ENCODE measurements around the gene SRGAP2B. TPM values are rescaled to one million over a fixed set of nuclear protein-coding genes. Genes with fewer than 3 reads are reported as not detected.
"Not testable (repeated sequence)": the region's sequence is repeated elsewhere in the genome, so short reads cannot be mapped to it uniquely, and the experiment has no call there.

SRGAP2B gene
- total RNA-seq, 1 donor from 2014 or later: 11.3 TPM

DNA sequence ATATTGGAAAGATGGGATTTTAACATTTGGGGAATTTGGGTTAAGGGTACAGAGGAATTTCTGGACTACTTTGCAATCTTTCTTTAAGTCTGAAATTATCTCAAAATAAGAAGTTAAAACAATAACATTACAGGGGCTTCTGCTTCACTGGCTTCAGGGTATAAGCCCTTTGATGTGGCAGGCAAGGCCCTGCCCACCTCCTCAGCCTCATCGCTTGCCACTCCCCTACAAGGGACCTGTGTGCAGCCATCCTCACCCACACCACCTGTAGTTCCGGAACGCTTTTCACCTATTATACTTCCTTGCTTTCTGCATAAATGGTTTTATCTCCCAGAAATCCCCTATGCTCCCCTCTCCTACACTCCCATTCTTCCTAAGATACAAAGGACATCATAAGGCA is 159.8 kb downstream of the SRGAP2B start:
- ATAC-seq; DNase-seq (ENCODE audit: missing footprints); intact Hi-C loops (cut with DNase I): not testable (repeated sequence)

DNA sequence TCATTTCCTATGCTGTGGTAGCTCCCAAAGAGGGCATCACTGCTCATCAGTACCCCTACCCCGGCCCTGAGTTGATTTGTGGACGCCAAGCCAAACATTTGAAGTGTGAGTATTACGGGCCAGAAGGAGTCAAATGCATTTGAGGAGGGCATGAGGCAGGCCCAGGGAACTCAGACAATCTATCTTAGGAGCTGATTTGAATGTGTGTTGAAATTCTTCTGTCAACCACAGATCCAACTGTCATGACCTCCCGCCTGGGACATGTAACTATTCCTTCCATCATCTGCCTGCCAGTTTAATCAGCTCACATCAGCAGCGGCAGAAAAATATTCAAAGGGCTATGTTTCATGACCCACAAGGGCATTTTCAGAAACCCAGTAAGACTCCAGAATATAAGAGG is 162.1 kb downstream of the SRGAP2B start:
- ATAC-seq; DNase-seq (ENCODE audit: missing footprints); intact Hi-C loops (cut with DNase I): not testable (repeated sequence)

GRCh38 chr1:144932153-144932552 is 163.0 kb downstream of the SRGAP2B start:
- DNase-seq (ENCODE audit: missing footprints); intact Hi-C loops (cut with DNase I); ATAC-seq: not testable (repeated sequence)

- DNase-seq (ENCODE audit: missing footprints); intact Hi-C loops (cut with DNase I); ATAC-seq: not testable (repeated sequence)
Measured at GRCh38 chr1:144931553-144931952, 163.6 kb downstream of the SRGAP2B start.

- intact Hi-C loops (cut with DNase I); DNase-seq (ENCODE audit: missing footprints); ATAC-seq: not testable (repeated sequence)
Measured at GRCh38 chr1:144930085-144930777, 164.9 kb downstream of the SRGAP2B start.

GRCh38 chr1:144927292-144927691 is 167.8 kb downstream of the SRGAP2B start:
- ATAC-seq; DNase-seq (ENCODE audit: missing footprints); intact Hi-C loops (cut with DNase I): not testable (repeated sequence)

DNA sequence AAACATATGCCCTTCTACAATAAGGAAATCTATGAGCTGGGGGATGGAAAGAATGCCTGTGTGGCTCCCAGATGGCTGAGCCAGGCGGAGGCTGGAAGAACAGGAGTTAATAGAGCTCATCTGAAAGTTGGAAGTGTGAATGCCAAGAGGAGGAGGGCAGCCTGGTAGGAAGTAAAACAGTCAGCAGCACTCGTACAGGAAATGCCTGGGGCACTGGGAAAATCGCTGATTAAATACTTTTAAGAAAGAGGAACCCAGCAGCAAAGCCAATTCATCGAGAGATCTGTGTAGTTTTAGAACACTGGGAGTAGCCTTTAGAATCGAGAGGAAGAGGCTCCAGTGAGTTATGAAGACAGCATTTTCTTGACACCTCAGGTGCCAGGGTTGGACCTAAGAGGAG is 171.5 kb downstream of the SRGAP2B start:
- ATAC-seq: peak; percentile 69
- DNase-seq (ENCODE audit: missing footprints); intact Hi-C loops (cut with DNase I): not testable (repeated sequence)

DNA sequence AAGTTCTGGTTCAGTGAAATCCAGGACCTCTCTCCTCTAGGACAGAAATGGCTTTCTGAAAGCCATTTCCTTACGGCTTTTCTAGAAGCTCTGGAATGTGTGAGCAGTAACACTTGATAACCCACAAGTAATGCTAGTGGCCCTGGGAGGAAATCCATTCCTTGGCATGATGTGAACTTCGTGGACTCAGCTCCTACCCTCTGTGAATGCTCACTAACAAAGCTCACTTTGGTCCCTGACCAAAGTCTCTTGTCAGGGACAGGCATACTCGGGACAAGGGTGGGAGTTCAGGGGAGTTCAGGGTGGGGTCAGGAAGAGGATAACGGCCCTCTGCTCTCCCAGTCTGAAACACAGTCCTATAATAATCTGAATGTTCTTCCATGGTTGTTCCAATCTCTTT is 172.3 kb downstream of the SRGAP2B start:
- ATAC-seq; intact Hi-C loops (cut with DNase I); DNase-seq (ENCODE audit: missing footprints): not testable (repeated sequence)

- DNase-seq (ENCODE audit: missing footprints); intact Hi-C loops (cut with DNase I): not testable (repeated sequence)
Measured at GRCh38 chr1:144919106-144919505, 176.0 kb downstream of the SRGAP2B start.

DNA sequence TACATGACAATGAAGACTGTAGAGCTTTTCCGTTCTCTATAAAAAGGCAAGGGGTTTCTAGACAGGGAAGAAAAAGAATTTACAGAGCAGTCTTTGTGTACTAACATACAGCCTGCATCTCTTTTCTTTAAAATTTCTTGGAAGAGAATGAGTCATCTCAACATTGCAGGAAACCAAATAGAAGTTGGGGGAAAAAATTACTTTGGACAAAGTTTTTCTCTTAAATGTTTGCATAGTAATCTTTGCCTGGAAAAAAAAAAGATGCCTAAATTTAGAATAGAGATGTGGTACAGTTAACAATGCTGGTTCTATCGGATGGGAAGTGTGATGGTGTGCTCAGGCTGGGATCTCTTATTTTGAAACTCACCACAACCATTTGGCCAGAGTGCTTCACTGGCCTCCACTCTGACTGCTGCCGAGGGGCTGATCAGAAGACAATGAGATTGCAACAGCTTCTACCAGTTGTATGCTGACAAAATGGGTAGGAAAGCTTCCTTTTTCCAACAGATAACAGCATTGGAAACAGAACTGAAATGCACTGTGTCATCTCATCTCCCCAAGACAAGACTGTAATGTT is 177.0 kb downstream of the SRGAP2B start:
- intact Hi-C loops (cut with DNase I); DNase-seq (ENCODE audit: missing footprints): not testable (repeated sequence)
- peak; percentile 71 for ATAC-seq

More at GRCh38 chr1:144919106-144919505, 176.0 kb downstream of the SRGAP2B start:
- not testable (repeated sequence) for ATAC-seq

- intact Hi-C loops (cut with DNase I): not testable (repeated sequence)
Measured at GRCh38 chr1:144917154-144918026, 177.7 kb downstream of the SRGAP2B start.

GRCh38 chr1:144913977-144914734 is 181.0 kb downstream of the SRGAP2B start:
- DNase-seq (ENCODE audit: missing footprints); intact Hi-C loops (cut with DNase I): not testable (repeated sequence)
- peak; percentile 30 for ATAC-seq

More at GRCh38 chr1:144917154-144918026, 177.7 kb downstream of the SRGAP2B start:
- peak; percentile 58 for ATAC-seq
- not testable (repeated sequence) for DNase-seq (ENCODE audit: missing footprints)

GRCh38 chr1:144913458-144913857 is 181.7 kb downstream of the SRGAP2B start:
- intact Hi-C loops (cut with DNase I); ATAC-seq; DNase-seq (ENCODE audit: missing footprints): not testable (repeated sequence)

GRCh38 chr1:144910729-144911128 is 184.4 kb downstream of the SRGAP2B start:
- DNase-seq (ENCODE audit: missing footprints); intact Hi-C loops (cut with DNase I): not testable (repeated sequence)
- peak; percentile 60 for ATAC-seq

DNA sequence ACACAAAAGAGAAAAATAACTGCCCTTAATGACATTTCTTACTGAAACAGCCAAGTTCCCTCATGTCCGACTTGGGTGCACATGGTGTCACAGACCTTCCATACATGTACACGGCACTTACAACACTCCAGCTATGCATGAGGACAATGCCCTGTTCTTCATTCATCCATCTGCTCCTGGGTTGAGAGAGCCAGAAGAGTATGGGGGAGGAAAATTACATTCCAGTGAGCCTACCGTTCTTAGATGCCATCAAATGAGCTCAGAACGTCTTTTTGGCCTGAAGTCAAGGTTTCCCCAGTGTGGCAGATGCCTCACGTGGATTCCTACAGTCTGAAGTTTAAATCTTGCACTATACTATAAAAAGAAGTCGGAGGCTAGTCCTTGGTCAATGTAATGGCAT is 194.3 kb downstream of the SRGAP2B start:
- intact Hi-C loops (cut with DNase I); ATAC-seq; DNase-seq (ENCODE audit: missing footprints): not testable (repeated sequence)

DNA sequence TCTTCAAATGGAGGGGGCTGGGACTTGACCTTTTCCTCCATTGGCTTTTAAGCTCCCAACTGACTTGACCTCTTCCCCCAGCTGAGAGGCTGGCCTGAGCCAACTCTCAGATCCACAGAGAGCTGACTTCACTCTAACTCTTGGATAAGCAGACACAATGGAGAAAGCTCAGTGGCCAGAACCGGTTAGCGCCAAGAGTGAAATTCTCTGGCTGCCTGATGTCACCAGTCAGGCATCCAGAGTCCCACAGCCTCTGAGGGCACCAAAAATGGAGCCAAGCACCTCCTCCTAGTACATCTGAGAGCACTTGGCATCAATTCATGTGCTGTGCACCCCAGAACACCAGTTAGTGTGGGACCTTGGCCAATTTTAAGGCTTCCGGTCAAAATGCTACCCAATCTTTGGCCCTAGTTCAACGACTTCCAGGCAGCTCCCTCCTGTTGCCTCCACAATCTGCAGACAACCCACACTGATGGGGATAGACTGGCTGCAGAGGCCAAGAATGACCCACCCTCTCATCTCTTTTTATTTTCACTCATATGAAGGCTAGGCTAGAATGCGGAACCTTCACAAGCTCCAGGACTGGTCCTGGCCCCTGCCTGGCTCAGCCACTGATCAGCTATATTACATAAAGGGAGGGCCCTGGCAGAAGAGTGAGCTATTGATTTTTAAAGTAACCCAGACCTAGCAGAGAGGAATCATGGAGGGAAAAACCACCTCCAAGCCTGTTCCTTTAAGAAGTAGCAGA is 200.5 kb downstream of the SRGAP2B start:
- DNase-seq (ENCODE audit: missing footprints); intact Hi-C loops (cut with DNase I): not testable (repeated sequence)
- peak; percentile 94 for ATAC-seq

- ATAC-seq: peak; percentile 44
- DNase-seq (ENCODE audit: missing footprints); intact Hi-C loops (cut with DNase I): not testable (repeated sequence)
Measured at GRCh38 chr1:144893710-144894438, 201.3 kb downstream of the SRGAP2B start.

Data from Right ventricle myocardium inferior (tissue), 1 donor.